ENCODE results near the gene SDF2L1.

DNA sequence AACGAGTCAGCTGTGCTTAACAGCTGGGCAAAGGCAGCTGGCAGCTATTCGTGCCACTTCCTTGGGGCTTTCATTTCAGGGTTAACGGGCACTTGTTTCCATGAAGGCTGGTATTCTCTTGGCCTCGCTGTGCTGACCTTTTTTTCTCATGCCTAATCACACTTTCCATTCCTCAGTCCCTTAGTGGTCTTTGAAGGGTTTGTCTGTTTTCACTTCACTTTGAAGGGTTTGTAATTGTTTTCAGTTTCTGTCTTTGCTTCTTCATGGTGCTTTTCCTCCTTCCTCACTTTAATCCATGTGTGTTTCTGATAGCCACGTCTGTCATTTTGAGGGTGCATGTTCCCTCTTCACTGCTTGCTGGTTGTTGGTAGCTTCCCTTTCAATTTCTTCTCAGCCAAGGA is 48.3 kb downstream of the SDF2L1 start:
- no peak for TF ChIP-seq FOS (IDR thresholded peaks at IDR 0.05; ENCODE audit: borderline replicate concordance, insufficient read depth, low read length)
- TF ChIP-seq EZH2 (IDR thresholded peaks at IDR 0.05; ENCODE audit: borderline replicate concordance, low read depth, low read length, severe bottlenecking) = no peak
- TF ChIP-seq, protein P1, sequence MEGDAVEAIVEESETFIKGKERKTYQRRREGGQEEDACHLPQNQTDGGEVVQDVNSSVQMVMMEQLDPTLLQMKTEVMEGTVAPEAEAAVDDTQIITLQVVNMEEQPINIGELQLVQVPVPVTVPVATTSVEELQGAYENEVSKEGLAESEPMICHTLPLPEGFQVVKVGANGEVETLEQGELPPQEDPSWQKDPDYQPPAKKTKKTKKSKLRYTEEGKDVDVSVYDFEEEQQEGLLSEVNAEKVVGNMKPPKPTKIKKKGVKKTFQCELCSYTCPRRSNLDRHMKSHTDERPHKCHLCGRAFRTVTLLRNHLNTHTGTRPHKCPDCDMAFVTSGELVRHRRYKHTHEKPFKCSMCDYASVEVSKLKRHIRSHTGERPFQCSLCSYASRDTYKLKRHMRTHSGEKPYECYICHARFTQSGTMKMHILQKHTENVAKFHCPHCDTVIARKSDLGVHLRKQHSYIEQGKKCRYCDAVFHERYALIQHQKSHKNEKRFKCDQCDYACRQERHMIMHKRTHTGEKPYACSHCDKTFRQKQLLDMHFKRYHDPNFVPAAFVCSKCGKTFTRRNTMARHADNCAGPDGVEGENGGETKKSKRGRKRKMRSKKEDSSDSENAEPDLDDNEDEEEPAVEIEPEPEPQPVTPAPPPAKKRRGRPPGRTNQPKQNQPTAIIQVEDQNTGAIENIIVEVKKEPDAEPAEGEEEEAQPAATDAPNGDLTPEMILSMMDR (IDR thresholded peaks at IDR 0.05; ENCODE audit: extremely low read depth in 1 of 2, insufficient read depth in 1 of 2, low read depth in 1 of 2, low read length in 2 of 2) = no peak
- no peak for TF ChIP-seq POLR2AphosphoS5 (IDR thresholded peaks at IDR 0.05; ENCODE audit: insufficient read depth, low read depth, low read length)
- no peak for TF ChIP-seq POLR2A (IDR thresholded peaks at IDR 0.05; ENCODE audit: low read depth, low read length)
- TF ChIP-seq, protein P2, sequence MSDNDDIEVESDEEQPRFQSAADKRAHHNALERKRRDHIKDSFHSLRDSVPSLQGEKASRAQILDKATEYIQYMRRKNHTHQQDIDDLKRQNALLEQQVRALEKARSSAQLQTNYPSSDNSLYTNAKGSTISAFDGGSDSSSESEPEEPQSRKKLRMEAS (IDR thresholded peaks at IDR 0.05; ENCODE audit: insufficient read depth, insufficient read length) = no peak
